ENCODE results near the gene EFNA5.
A peak's percentile ranks its signal among the peaks of the same experiment; 100 is the strongest.

The EFNA5 gene

GRCh38 chr5:107670932-107671741, at the start of gene EFNA5:
TSS of gene EFNA5 (minus strand) at chr5:107670937.
- Histone ChIP-seq H3K79me2 (ENCODE audit: insufficient read depth, low read depth) (no peaks in the 10 kb centered on the region), H3K27me3 (ENCODE audit: insufficient read depth, low read depth) (no peaks in the 10 kb centered on the region), H3K9ac (peak within 1 kb of the TSS; percentile 31; the same call in 1 of the 2 replicates), H3K4me3 (IDR thresholded peaks at IDR 0.05; ENCODE audit: insufficient read depth, low read depth, low read length) (no peak within 1 kb of the TSS), H2AFZ (ENCODE audit: low read depth) (peak within 1 kb of the TSS; percentile 98), H3K36me3 (ENCODE audit: insufficient read depth) (no peaks in the 10 kb centered on the region), H3K4me2 (peak within 1 kb of the TSS; percentile 91), H3K27ac (no peak within 1 kb of the TSS), H4K20me1 (ENCODE audit: insufficient read depth) (no peaks in the 10 kb centered on the region), H3K4me1 (ENCODE audit: low read depth, poor library complexity, severe bottlenecking) (no peaks in the 10 kb centered on the region)
- no peak for TF ChIP-seq CTCF (conservative IDR thresholded peaks at IDR 0.05; ENCODE audit: low read depth, low read length)

GRCh38 chr5:107719034-107719606, 48.4 kb upstream of the EFNA5 start:
- no peak overlapping the region for H3K4me3 ChIP-seq (IDR thresholded peaks at IDR 0.05; ENCODE audit: insufficient read depth, low read depth, low read length)
- TF ChIP-seq CTCF (conservative IDR thresholded peaks at IDR 0.05; ENCODE audit: low read depth, low read length): no peak
- H3K4me2 ChIP-seq: no peak overlapping the region
- H3K4me1 ChIP-seq (ENCODE audit: low read depth, poor library complexity, severe bottlenecking): no peaks in the 10 kb centered on the region
- no peak overlapping the region for H2AFZ ChIP-seq (ENCODE audit: low read depth)
- no peak overlapping the region for H3K9ac ChIP-seq
- H3K27me3 ChIP-seq (ENCODE audit: insufficient read depth, low read depth): no peaks in the 10 kb centered on the region
- H3K79me2 ChIP-seq (ENCODE audit: insufficient read depth, low read depth): no peaks in the 10 kb centered on the region
- no peaks in the 10 kb centered on the region for H4K20me1 ChIP-seq (ENCODE audit: insufficient read depth)
- no peak overlapping the region for H3K27ac ChIP-seq
- H3K36me3 ChIP-seq (ENCODE audit: insufficient read depth): no peaks in the 10 kb centered on the region

DNA sequence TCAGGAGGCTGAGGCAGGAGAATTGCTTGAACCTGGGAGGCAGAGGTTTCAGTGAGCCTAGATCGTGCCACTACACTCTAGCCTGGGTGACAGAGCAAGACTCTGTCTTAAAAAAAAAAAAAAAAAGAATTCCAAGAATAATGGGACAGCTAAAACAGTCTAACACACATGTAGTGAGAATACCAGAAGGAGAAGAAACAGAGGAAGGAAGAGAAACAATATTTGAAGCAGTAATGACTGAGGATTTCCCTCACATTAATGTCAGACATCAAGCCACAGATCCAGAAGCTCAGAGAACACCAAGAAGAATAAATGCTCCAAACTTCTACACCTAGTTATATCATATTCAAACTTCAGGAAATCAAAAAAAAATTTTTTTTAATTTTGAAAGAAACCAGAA, 47.1 kb upstream of the EFNA5 start:
- no peak overlapping the region for H3K9ac ChIP-seq
- H4K20me1 ChIP-seq (ENCODE audit: insufficient read depth): no peaks in the 10 kb centered on the region
- no peak overlapping the region for H3K4me2 ChIP-seq
- H3K36me3 ChIP-seq (ENCODE audit: insufficient read depth): no peaks in the 10 kb centered on the region
- no peak overlapping the region for H3K4me3 ChIP-seq (IDR thresholded peaks at IDR 0.05; ENCODE audit: insufficient read depth, low read depth, low read length)
- no peaks in the 10 kb centered on the region for H3K27me3 ChIP-seq (ENCODE audit: insufficient read depth, low read depth)
- no peaks in the 10 kb centered on the region for H3K79me2 ChIP-seq (ENCODE audit: insufficient read depth, low read depth)
- H3K4me1 ChIP-seq (ENCODE audit: low read depth, poor library complexity, severe bottlenecking): no peaks in the 10 kb centered on the region
- no peak overlapping the region for H2AFZ ChIP-seq (ENCODE audit: low read depth)
- H3K27ac ChIP-seq: no peak overlapping the region
- no peak for TF ChIP-seq CTCF (conservative IDR thresholded peaks at IDR 0.05; ENCODE audit: low read depth, low read length)

- Histone ChIP-seq H3K4me1 (ENCODE audit: low read depth, poor library complexity, severe bottlenecking) (no peaks in the 10 kb centered on the region), H3K79me2 (ENCODE audit: insufficient read depth, low read depth) (no peaks in the 10 kb centered on the region), H3K4me2 (no peak overlapping the region), H3K27me3 (ENCODE audit: insufficient read depth, low read depth) (no peaks in the 10 kb centered on the region), H4K20me1 (ENCODE audit: insufficient read depth) (no peaks in the 10 kb centered on the region), H3K4me3 (IDR thresholded peaks at IDR 0.05; ENCODE audit: insufficient read depth, low read depth, low read length) (no peak overlapping the region), H2AFZ (ENCODE audit: low read depth) (no peak overlapping the region), H3K27ac (no peak overlapping the region), H3K36me3 (ENCODE audit: insufficient read depth) (no peaks in the 10 kb centered on the region), H3K9ac (no peak overlapping the region)
- no peak for TF ChIP-seq CTCF (conservative IDR thresholded peaks at IDR 0.05; ENCODE audit: low read depth, low read length)
Measured at GRCh38 chr5:107713228-107713627, 42.5 kb upstream of the EFNA5 start.
